ENCODE measurements around the gene CLEC16A.

The CLEC16A gene

DNA sequence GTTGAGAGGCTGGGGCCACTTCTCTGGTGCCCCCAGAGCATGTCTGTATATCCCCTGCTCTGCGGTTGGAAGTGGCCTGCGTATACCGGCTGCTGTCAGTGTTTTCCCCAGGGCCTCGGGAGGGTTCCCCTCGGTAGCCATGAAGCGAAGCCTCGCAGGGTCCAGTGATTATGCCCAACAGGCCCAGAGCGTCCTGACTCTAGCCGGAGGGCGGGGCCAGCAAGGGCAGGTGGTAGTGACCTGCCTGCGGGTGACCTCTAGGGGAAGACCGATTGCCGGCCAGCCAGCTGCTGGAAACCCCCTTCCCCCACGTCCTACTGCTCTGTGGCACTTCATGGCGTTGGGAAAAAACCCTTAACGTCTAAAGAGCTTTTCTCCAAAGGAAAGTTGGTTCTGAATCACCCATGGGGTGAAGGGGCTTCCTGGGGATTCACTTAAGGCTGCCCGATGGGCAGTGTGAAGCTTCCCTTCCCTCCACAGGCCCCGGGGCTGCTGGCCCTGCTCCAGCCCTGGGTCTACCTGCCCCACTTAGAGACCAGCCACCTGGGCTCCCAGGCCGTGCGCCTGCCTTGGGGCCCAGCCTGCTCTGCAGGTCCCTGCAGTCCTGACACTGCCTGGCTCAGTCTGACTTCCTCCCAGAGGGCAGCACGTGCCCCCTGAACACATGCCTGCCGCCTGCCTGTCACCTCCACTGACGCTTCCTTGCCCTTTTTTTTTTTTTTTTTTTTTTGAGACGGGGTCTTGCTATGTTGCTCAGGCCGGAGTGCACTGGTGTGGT lies 238.9 kb downstream of the CLEC16A start:
- no peaks in the 10 kb centered on the region for H3K36me3 ChIP-seq (ENCODE audit: insufficient read depth)
- no peaks in the 10 kb centered on the region for H3K27me3 ChIP-seq (ENCODE audit: insufficient read depth, low read depth)
- H3K9ac ChIP-seq, result no peak overlapping the region
- no peaks in the 10 kb centered on the region for H3K4me1 ChIP-seq (ENCODE audit: low read depth, poor library complexity, severe bottlenecking)
- no peak overlapping the region for H2AFZ ChIP-seq (ENCODE audit: low read depth)
- no peak overlapping the region for H3K4me2 ChIP-seq
- H3K4me3 ChIP-seq (IDR thresholded peaks at IDR 0.05; ENCODE audit: insufficient read depth, low read depth, low read length), result no peak overlapping the region
- no peak overlapping the region for H3K27ac ChIP-seq
- H3K79me2 ChIP-seq (ENCODE audit: insufficient read depth, low read depth), result no peaks in the 10 kb centered on the region
- TF ChIP-seq, protein P1, sequence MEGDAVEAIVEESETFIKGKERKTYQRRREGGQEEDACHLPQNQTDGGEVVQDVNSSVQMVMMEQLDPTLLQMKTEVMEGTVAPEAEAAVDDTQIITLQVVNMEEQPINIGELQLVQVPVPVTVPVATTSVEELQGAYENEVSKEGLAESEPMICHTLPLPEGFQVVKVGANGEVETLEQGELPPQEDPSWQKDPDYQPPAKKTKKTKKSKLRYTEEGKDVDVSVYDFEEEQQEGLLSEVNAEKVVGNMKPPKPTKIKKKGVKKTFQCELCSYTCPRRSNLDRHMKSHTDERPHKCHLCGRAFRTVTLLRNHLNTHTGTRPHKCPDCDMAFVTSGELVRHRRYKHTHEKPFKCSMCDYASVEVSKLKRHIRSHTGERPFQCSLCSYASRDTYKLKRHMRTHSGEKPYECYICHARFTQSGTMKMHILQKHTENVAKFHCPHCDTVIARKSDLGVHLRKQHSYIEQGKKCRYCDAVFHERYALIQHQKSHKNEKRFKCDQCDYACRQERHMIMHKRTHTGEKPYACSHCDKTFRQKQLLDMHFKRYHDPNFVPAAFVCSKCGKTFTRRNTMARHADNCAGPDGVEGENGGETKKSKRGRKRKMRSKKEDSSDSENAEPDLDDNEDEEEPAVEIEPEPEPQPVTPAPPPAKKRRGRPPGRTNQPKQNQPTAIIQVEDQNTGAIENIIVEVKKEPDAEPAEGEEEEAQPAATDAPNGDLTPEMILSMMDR (conservative IDR thresholded peaks at IDR 0.05; ENCODE audit: low read depth, low read length), result no peak
- no peaks in the 10 kb centered on the region for H4K20me1 ChIP-seq (ENCODE audit: insufficient read depth)

DNA sequence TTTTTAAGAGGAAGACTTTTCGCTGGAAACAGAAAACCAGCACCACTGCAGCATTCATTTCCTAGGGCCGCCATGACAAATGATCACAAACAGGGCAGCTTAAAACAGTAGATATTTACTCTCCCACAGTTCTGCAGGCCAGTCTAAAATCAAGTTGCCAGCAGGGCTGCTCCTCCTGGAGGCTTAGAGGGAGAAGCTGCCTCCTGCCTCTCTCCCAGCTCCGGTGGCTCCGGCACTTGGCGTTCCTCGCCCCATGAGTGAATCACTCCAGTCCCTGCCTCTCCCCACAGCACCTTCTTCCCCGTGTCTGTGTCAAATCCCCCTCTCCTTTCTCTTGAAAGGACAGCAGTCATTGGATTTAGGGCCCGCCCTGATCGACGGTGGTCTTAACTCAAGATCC lies 239.6 kb downstream of the CLEC16A start:
- no peaks in the 10 kb centered on the region for H3K4me1 ChIP-seq (ENCODE audit: low read depth, poor library complexity, severe bottlenecking)
- TF ChIP-seq, protein P1 (conservative IDR thresholded peaks at IDR 0.05; ENCODE audit: low read depth, low read length), result no peak
- no peak overlapping the region for H3K27ac ChIP-seq
- no peaks in the 10 kb centered on the region for H4K20me1 ChIP-seq (ENCODE audit: insufficient read depth)
- H2AFZ ChIP-seq (ENCODE audit: low read depth), result no peak overlapping the region
- H3K36me3 ChIP-seq (ENCODE audit: insufficient read depth), result no peaks in the 10 kb centered on the region
- no peak overlapping the region for H3K9ac ChIP-seq
- no peak overlapping the region for H3K4me2 ChIP-seq
- no peaks in the 10 kb centered on the region for H3K79me2 ChIP-seq (ENCODE audit: insufficient read depth, low read depth)
- H3K4me3 ChIP-seq (IDR thresholded peaks at IDR 0.05; ENCODE audit: insufficient read depth, low read depth, low read length), result no peak overlapping the region
- H3K27me3 ChIP-seq (ENCODE audit: insufficient read depth, low read depth), result no peaks in the 10 kb centered on the region

DNA sequence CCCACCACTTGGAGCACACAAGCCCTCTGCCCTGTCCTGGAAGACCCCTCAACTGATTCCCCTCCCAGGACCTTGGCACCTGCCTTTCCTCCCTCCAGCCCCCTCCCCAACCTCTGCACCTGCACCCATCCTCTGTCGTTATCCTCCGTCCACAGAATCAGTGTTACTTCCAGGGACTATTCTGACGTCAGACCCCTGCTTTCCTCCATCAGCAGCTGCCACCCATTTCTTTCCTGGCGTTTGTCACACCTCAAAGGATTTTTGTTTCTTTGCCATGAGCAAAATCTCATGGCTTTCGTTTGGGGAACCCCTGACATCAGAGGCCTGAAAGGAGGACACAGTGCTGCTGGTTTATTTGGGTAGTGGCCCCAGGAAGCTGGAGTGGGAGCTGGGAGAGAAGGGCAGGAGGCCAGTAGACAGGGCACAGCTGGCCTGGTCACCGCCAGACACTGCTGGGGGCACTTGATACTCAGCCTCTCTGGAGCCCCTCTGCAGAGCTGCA lies 243.2 kb downstream of the CLEC16A start:
- H3K9ac ChIP-seq, result no peak overlapping the region
- no peak overlapping the region for H3K4me2 ChIP-seq
- no peaks in the 10 kb centered on the region for H3K27me3 ChIP-seq (ENCODE audit: insufficient read depth, low read depth)
- no peak overlapping the region for H3K4me3 ChIP-seq (IDR thresholded peaks at IDR 0.05; ENCODE audit: insufficient read depth, low read depth, low read length)
- no peaks in the 10 kb centered on the region for H3K36me3 ChIP-seq (ENCODE audit: insufficient read depth)
- TF ChIP-seq, protein P1 (conservative IDR thresholded peaks at IDR 0.05; ENCODE audit: low read depth, low read length), result no peak
- H4K20me1 ChIP-seq (ENCODE audit: insufficient read depth), result no peaks in the 10 kb centered on the region
- H3K27ac ChIP-seq, result no peak overlapping the region
- H3K4me1 ChIP-seq (ENCODE audit: low read depth, poor library complexity, severe bottlenecking), result no peaks in the 10 kb centered on the region
- H2AFZ ChIP-seq (ENCODE audit: low read depth), result no peak overlapping the region
- H3K79me2 ChIP-seq (ENCODE audit: insufficient read depth, low read depth), result no peaks in the 10 kb centered on the region

DNA sequence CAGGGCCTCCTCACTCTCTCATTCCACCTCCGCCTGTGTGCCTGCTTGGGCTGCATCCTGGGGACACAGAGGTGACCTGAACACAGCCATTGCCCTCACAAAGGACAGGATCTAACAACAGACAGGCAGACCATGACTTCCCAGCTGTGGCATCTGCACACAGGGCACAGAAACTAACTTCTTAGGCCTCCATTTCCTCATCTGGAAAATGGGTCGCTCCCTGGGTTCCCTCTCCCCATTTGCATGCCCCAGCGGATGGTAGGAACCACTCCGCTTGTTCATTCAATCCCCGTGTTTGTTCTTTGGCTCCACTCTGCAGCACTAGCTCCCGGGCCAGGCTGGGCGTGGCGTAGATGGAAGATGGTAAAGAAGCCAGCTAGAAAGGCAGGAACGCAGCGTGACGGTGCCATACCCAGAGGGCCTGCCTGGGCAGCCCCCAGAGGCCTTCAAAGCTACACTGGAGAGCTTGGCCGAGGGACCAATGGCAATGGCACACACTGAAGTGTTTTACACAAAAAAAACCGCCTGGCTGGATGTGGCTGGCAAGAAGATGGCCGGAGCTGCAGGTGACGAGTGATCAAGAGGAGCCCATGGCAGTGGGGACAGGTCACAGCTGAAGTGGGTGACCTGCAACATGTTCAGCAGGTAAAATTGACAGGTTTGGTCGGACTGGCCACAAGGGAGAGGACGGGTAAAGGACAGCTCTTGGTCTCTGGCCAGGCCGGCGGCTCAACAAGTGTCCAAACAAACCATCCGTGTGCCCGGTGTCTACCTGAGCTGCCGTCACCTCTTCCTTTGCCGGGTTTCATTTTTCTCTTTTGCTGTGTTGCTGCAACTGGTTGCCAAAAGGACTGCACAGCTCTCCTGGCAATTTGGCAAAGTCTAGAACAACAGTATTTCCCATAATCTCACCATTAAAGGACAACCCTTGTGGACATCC lies 244.7 kb downstream of the CLEC16A start:
- Histone ChIP-seq H2AFZ (ENCODE audit: low read depth) (no peak overlapping the region), H4K20me1 (ENCODE audit: insufficient read depth) (no peaks in the 10 kb centered on the region), H3K4me1 (ENCODE audit: low read depth, poor library complexity, severe bottlenecking) (no peaks in the 10 kb centered on the region), H3K27ac (no peak overlapping the region), H3K4me3 (IDR thresholded peaks at IDR 0.05; ENCODE audit: insufficient read depth, low read depth, low read length) (no peak overlapping the region), H3K79me2 (ENCODE audit: insufficient read depth, low read depth) (no peaks in the 10 kb centered on the region), H3K27me3 (ENCODE audit: insufficient read depth, low read depth) (no peaks in the 10 kb centered on the region), H3K4me2 (no peak overlapping the region), H3K36me3 (ENCODE audit: insufficient read depth) (no peaks in the 10 kb centered on the region), H3K9ac (no peak overlapping the region)
- TF ChIP-seq, protein P1 (conservative IDR thresholded peaks at IDR 0.05; ENCODE audit: low read depth, low read length), result no peak
